NCI-H2196 treated with DMSO at 0.1 percent for 48 hours (cell line): ENCODE measurements around the gene ASTL.

Experiments used
- DNase-seq: peaks from one replicate; lab custom pipeline; 2025; ENCODE audit not compliant: unreplicated experiment; lab: John Stamatoyannopoulos, UW

The ASTL gene

DNA sequence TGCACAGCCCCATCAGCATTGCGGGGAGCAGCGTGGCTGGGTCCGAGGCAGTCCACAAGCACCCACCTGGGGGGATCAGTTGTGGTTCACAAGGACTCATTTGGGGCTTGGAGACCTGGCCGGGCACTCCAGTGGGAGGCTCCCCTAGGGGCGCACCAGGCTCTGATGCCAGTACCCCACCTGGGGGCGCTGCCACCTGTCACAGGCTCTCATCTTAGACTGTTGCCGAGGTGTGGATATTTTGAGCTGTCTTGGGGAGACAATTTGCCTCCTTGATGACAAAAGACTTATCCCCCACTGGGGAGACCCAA lies 25.0 kb downstream of the ASTL start:
- no peak for DNase-seq

DNA sequence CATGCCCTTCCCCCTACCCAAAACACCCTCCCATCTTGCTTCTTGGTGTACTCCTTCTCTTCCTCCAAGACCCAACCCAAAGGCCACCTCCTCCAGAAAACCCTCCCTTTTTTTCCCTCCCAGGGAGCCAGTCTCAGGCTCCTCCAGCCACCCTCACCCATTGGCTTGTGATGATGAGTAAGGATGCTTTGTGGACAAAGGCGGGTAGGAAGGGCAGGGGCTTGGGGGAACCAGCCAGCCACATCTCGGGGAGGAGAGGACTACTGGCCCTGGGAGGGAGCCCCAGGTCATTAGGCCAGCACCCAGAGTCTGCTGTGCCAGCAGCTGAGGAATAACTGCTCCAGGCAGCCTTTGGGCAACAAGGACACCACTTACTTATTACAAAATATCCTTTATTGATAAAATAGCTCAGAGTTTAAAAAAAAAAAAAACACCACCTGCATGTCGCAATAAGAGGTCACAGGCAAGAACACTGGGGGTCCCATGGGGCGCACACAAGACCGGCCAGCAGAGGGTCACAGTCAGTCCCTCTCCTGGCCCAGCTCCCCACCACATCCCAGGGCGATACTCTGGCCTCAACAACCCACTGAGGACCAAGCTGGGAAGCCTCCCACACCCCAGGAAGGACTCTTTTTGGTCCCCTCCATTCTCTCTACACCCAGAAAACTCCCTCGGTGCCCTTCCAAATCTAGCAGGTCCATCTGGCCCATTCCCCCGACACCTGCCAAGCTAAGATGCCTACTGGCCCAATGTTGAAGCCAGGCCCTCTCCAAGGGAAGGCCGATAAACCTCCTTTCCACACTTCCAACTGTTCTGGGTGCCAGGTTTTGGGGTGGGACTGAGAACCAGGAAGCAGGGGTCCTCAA lies 25.6 kb downstream of the ASTL start:
- no peak for DNase-seq

DNA sequence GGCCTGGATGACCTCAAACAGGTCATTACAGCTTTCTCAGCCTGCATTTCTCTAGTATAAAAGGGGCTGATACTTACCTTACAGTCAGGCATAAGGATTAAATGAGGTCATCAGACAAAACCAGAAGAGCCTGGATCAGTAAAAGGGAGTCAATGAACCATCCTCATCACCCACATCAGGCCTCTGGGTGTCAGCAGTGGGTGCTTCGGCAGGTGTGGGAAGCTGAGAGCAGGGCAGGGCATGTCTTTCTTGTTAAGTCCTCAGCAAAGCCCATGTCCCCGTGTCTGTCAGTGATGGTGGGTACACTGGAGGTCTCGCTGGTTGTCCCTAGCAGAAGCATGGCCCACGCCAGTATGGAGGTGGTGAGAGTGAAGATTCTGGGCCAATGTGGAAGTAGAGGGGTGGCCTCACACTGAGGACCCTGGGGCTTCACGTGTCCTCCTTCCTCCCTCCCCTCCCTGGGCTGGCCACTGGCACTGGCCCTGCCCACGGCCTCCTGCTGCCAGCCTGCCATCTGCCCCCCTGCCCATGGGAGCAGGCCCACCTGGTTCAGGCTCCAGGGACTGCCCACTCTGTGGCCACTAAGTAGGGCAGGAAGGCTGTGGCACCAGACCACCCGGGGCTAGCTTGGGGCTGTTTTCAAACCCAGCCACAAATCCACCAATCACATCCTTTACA lies 26.3 kb downstream of the ASTL start:
- no peak for DNase-seq

DNA sequence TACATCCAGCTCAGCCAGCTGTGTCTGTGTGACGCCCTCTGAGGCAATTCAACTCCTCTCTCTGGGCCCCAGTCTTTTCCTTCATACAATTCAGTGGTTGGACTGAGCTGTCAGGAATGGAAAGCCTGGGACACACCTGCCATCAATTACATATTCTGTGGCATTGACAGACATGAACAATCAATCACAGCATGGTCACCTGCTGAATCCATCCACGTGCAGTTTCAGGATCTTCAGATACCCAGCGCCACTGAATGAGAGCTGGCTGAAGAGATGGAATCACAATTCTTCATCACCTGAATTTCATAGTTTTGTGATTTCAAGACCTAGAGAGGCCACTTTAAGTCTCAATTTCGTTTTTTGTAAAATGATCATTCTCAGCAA lies 27.1 kb downstream of the ASTL start:
- no peak for DNase-seq

DNA sequence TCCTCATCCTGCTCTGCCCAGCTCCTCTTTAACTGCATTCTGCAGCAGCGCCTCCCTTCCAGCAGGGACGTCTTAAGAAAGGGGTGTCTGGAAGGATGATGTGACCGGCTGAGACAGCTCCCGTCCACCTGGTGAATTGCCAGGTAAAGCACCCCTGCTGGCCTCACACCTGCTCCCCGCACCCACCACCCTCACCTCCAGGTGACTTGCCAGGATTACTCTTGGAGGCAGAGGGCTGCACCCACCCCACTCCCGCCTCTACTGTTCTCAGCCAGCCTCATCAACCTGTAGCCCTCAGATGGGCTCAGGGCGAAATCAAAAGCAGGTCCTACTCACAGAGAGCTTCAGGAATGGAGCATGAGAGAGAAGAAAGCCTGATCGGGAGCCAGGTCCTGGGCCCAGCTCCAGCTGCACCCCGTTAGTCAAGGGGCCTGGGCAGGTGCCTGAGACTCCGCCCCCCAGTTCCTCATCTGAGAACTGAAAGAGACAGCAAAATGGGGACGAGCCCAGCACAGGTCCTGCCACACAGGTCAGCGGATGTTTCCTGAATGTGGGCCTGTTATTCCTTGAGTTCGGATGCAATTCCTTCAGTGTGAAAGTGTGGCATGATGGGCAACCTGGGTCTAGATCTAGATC lies 27.6 kb downstream of the ASTL start:
- no peak for DNase-seq

DNA sequence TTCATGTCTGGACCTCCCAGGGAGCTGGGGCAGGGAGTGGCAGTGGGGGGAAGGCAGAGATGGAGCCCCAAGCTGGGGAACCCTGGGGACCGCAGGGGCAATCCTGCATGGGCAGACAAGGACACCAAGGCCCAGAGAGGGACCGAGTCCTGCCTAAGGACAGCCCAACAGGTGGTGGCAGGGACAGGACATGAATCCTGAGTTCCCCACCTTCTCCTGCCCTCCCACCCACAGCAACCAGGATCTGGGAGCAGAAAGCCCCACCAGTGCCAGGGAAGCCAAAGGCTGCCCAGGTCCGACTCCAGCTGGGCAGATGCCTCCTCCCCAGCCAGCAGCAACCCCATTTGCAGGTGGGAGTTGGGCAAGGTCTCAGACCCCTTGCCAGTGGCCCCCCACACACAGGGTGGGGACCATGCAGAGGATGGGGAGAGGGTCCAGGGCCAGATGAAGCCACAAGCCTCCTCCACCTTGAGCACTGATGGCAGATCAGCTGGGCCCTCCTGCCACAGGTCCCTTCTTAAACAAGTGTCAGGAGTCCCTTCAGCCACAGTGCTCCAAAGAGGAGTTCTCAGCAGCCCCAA lies 28.3 kb downstream of the ASTL start:
- no peak for DNase-seq

DNA sequence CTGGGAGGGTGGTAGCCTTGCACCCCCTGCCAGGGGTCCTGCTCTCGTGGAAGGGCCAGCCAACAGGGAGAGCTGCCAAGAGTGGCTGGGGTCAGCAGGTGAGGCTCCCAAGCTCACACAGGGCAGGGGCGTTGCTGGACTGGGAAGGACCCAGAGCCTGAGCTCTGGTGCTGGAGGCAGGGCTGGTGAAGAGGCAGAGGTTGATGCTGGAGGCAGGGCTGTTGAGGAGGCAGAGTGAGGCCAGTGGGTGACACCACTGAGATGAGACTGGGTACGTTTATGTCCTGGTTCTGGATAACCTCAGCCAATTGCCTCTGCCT lies 29.0 kb downstream of the ASTL start:
- DNase-seq: no peak

DNA sequence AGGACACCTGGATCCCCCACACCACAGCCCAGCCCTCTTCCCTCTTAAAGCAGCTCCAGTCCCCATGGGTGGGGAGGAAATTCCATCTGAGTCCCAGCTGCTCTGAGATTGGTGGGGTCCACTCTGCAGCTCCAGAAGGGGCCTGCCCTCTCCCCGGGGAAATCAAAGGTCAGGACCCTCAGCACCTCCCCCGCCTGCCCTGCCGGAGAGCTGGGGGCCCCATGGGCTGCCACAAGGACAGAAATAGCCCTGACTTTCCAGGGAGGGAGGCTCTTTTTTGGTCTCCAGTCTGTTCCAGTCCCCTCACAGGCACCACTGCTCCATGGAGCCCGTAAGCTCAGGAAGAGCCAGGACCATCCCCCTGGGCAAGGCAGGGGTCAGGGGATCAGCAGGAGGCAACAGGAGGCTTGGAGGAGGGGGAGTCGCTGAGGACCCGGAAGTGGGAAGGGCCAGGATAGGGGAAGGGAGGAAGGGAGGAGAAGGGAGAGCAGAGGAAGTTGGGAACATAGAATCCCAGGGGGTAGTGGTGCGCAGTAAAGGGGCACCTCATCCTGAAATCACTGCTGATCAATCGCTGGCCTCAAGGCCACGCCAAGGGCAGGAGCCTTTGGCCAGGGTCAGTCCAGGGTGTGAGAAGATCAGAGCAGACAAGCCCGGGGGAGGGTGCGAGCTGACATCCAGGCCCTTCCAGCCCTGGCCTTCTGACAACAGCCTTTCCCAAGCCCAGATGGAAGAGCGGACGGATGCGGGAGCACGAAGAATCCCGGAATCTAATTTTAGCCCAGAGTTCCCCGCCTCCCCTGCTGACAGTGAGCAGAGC lies 29.6 kb downstream of the ASTL start:
- no peak for DNase-seq

DNA sequence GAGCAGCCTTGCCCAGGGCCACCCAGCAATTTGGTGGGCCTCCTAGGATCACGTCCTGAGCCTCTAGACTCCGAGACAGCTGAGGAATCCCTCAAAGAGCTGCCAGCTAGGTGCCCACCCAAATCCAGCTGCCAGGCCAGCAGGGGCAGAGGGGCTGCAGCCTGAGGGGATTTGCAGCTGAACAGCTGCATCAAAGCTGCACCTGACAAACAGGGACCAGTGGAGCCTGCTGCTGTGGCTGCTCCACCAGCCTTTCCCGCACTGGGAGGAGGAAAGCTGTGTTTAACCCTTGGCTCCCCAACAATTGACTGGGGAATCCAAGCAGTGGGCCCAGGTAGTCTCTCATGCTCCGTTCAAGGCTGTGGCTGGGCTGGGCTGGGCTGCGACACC lies 30.2 kb downstream of the ASTL start:
- DNase-seq: no peak

DNA sequence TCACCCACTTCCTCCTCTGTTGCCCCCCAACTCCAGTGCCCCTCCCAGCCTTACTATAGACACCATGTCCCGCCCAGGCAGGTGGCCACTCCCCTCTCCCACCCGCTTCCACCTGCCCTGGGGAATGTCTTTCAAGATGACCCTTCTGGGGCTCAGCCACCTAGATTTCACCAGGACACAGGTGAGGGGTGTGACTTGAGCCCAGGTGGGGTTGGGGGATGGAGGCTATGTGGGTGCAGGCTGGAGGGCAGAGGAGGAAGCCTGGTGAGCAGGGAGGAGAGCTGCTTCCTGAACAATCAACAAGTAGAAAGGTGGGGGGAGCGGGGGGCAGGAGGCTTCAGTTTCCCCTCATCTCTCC lies 30.6 kb downstream of the ASTL start:
- no peak for DNase-seq

DNA sequence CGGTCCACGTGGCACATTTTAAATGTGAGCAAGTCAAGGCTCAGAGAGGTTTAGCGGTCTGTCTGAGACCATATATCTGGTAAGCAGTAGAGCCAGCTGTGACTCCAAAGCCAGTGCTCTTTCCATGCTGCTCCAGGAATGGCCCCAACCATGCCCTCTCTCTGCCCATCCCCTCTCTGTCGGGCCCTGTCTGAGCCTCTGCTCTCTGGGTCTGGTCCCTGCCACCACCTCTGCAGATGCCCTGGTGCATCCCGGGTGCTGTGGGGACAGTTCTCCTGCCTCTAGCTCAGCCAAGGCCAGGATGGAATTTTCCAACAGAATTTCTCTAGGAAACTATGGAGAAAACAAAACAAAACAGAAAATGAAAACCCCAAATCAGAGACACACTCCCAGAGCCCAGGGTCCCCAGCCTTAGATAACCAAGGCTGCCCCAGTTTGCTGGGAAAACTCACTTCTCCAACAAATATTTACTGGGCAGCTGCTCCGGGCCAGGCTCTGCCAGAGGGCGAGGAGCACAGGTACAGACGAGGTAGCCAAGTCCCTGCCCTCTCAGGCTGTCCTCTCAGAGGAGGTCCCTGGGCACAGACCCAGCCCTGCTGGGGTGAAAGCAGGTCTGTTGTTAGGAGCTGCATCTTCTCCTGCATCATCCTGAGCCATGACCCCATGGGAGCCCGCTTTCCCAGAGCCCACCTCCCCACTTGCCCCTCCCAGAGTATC lies 31.2 kb downstream of the ASTL start:
- no peak for DNase-seq

DNA sequence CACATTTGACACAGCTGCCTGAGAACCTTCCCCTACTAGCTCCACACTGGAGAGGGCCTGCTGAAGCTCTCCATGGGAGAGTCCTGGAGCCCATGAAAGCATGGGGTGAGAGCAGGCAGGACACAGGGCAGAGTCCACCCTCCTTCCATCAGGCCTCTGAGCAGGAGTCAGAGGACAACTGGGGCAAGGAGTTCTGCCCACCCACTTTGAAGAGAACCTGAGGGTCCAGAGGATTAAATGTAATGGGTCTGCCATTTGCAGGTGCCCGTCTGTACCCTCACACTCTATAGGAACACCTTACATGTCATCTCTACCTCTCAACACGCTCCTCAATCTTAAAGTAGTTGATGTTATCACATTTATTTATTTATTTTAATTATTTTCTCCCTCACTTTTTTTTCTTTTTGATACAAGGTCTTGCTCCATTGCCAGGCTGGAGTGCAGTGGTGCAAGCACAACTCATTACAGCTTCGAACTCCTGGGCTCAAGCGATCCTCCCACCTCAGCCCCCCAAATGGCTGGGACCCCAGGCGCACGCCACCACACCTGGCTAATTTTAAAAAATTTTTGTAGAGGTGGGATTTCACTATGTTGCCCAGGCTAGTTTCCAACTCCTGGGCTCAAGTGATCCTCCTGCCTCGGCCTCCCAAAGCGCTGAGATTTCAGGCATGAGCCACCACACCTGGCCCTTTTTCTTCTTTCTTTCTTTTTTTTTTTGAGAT lies 32.1 kb downstream of the ASTL start:
- DNase-seq: no peak

DNA sequence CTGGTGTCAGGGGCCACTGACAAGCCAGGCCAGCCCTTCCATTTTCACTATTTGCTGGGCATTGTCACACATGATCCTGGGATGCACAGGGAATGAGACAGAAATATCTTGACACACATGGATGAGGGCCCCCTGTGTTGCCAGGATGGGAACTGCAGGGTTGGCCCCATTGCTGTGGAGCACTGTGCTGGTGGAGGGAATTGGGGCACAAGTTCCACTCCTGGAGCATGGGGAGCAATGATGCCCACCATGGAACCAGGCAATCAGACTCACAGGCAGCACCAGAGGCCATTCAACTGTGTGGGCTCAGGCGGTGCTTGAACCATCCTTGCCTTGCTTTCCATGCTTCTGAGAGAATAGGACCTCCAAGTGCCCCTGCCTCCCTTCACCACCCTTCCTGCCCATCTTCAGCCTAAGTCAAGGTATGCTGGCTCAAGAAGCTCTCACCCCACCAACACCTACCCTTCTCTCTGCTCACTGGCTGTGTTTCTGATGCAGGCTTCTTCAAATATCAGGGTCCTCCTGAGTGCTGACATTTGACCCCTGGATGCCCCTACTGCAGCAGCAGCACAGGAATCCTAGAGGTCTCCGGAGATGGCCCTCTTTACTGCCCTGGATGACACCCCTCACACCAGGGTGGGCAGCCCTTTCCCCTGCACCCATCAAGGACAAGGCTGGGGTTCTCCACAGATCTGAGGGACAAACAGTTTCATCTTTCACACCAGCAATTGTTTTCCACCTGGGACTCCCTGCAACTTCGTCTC lies 33.0 kb downstream of the ASTL start:
- no peak for DNase-seq

DNA sequence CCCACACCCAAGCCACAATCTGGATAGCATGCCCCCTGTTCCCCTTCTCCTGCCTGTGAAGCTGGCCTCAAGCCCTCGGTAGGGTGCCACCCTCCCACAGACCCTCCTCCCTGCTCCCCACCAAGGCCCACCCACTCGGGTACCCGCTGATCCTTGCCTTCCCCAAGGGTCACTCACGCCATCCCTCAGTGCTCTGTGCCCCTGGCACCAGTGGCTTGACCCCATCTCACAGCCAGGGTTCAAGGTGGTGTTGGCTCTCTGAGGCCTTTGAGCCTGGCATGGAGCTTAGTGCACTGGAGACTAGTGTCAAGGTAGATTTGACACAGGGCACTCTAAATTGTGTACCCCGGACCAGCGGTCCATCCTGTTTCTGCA lies 33.8 kb downstream of the ASTL start:
- DNase-seq: no peak

DNA sequence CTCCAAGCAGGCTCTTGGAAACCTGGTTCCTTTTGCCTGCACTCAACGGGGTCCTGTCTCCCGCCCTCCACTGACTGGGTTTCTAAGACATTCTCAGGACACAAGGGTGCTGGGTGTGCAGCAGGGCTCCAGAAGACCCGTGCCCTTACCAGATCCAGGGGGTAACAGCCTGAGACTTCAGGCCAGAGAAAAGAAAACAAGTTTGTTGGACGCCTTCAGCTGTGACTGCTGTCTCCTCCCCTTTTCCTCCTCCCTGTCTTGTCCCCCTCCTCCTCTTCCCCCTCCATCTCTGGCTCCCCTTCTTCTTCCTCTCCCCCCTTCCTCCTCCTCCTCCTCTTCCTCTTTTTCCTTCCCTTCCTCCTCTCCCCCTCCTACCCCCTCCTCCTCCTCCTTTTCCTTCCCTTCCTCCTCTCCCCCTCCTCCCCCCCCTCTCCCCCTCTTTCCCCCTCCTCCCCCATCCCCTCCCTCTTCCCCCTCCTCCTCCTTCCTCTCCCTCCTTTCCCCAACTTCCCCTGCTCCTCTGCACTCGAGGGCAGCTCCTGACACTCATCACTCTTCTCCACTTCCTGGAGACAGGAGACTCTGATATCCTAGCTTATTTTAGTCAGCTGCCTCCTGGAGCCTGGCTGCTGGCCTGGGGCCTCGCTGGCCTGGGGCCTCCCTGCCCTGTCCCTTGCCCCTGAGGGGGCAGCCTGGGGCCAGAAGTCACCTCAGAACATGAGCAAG lies 34.4 kb downstream of the ASTL start:
- DNase-seq: no peak

DNA sequence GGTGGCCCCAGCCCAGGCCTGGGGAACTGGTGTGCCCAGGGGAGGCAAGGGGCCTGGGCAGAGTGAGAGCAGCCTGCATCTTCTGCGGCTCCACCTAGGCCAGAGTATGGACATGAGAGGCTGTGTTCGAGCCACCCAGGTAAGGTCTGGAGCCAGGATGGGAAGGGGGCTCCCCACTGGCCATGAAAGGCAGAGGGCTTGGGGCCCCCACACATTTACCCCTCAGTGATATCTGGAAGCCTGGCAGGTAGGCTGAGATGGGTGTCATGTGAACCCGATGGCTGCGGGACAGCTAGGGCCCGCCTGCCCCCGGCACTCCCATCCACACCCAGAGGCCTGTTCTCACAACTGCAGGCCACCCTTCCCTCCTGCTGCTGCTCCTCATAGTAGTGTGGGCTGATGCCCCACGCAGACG lies 35.1 kb downstream of the ASTL start:
- DNase-seq: no peak

DNA sequence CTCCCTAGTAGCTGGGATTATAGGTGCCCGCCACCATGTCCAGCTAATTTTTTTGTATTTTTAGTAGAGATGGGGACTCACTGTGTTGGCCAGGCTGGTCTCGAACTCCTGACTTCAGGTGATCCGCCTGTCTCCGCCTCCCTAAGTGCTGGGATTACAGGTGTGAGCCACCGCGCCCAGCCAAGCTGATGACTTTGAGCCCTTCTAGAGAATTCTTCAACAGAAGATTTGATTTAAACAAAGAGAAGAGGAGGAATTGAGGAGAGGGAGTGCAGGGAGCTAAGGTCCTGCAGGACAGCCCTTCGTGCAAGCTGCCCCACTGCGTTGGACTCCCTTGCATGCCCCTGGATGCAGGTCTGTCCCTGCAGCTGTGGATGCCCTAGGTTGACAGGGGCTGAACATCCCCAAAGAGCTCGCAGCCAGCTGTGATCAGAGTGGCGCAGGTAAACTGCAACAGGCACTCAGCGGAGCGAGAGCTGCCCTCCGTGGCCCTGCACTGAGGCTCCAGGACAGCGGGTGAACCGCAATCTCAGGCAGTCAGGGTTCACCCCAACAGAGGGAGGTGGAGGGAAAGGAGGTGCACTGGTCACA lies 35.6 kb downstream of the ASTL start:
- no peak for DNase-seq

DNA sequence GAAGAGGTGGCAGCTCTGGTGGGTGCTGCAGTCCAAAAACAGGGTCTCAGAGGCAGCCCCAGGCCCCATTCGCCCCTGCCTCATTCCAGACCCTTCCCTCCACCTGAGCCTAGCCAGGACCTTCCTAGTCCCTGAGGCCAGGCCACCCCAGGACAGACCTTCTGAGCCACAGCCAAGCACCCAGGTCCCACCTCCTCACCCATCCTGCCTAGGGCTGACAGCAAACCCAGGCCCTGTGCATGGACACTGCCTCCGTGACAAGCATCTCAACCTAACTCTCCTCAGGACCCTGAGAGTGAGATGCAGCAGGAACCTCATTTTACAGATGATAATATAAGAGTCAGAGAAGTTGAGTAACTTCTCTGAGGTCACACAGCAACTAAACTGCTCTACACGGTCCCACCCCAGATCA lies 37.4 kb downstream of the ASTL start:
- no peak for DNase-seq
